Caco-2 (cell line): ENCODE data around the gene MPDU1. TPM values are rescaled to one million over a fixed set of nuclear protein-coding genes. Genes with fewer than 3 reads are reported as not detected.

Experiments used
- BruUV-seq: library from RNA; stranded (reverse); fragments of 400-500 nt; replicated peaks from 2 replicates; lab custom pipeline; 2021; lab: Mats Ljungman, UMichigan
- CTCF ChIA-PET: fragments of 300-600 bp; sonication (Branson Sonifier 250); formaldehyde crosslinking; loops from one replicate; lab custom pipeline; 2022; ENCODE audit warnings: antibody characterized with exemption; lab: Charles Lee
- POLR2A ChIA-PET: fragments of 300-600 bp; sonication (Branson Sonifier 250); formaldehyde crosslinking; loops from one replicate; lab custom pipeline; 2022; ENCODE audit warnings: antibody characterized with exemption; lab: Charles Lee
- DNase-seq, 2 experiments: peaks; one replicate each; pipeline versions ENCODE4 v3.0.0 to v3.0.0-alpha.2; 2020 to 2022
- H3K27me3 ChIP-seq: replicated peaks from 2 replicates; pipeline ENCODE4 v1.6.0; 2011; ENCODE audit warnings: low read length; ENCODE audit not compliant: control insufficient read depth, insufficient read depth
- H3K36me3 ChIP-seq: 2 replicates; pipeline ENCODE4 v1.5.1; 2011; ENCODE audit warnings: low read length; ENCODE audit not compliant: control insufficient read depth, insufficient read depth
- H3K4me1 ChIP-seq: fragments of 250-450 bp; sonication (Bioruptor Pico); 2 replicates; pipeline ENCODE4 v1.5.1; 2020; ENCODE audit warnings: mild to moderate bottlenecking
- H3K4me3 ChIP-seq: 2 replicates; pipeline ENCODE4 v1.5.1; 2011; ENCODE audit warnings: low read depth, mild to moderate bottlenecking, control low read depth, low read length
- H3K9me3 ChIP-seq: fragments of 250-450 bp; sonication (Bioruptor Pico); 2 replicates; pipeline ENCODE4 v1.5.1; 2020; ENCODE audit warnings: mild to moderate bottlenecking, moderate library complexity
- H3K27ac Mint-ChIP-seq: one replicate; pipeline ENCODE4 v1.8.0; 2022; ENCODE audit warnings: mixed read lengths; ENCODE audit not compliant: unreplicated experiment
- H3K27me3 Mint-ChIP-seq: one replicate; pipeline ENCODE4 v1.8.0; 2022; ENCODE audit warnings: mixed read lengths; ENCODE audit not compliant: insufficient read depth, unreplicated experiment
- H3K36me3 Mint-ChIP-seq: one replicate; pipeline ENCODE4 v1.8.0; 2022; ENCODE audit warnings: mild to moderate bottlenecking, mixed read lengths; ENCODE audit not compliant: insufficient read depth, unreplicated experiment
- H3K4me1 Mint-ChIP-seq: one replicate; pipeline ENCODE4 v1.8.0; 2022; ENCODE audit warnings: low read depth, mixed read lengths; ENCODE audit not compliant: unreplicated experiment
- H3K4me3 Mint-ChIP-seq: one replicate; pipeline ENCODE4 v1.8.0; 2022; ENCODE audit warnings: mild to moderate bottlenecking, moderate library complexity, mixed read lengths; ENCODE audit not compliant: unreplicated experiment
- H3K9me3 Mint-ChIP-seq: one replicate; pipeline ENCODE4 v1.8.0; 2022; ENCODE audit warnings: mixed read lengths; ENCODE audit not compliant: unreplicated experiment
- CTCF ChIP-seq, 2 experiments: fragments of 200-600 bp in 1 of 2; IDR thresholded peaks; 1 replicate in 1 of 2; 2 replicates in 1 of 2; pipeline versions ENCODE4 v1.5.1 to v1.8.0; 2011 to 2022; ENCODE audit warnings: antibody characterized with exemption in 1 of 2, control low read depth in 1 of 2, inconsistent platforms in 1 of 2, low read depth in 1 of 2, low read length in 1 of 2, mild to moderate bottlenecking in 1 of 2, moderate library complexity in 1 of 2; ENCODE audit not compliant: insufficient read depth in 1 of 2, severe bottlenecking in 1 of 2, unreplicated experiment in 1 of 2
- intact Hi-C: fragments of 100-400 bp; cut with micrococcal nuclease; formaldehyde crosslinking; loops from one replicate; pipeline ENCODE4 v1.10.0; 2022; ENCODE audit not compliant: unreplicated experiment
- total RNA-seq: library from RNA; stranded (reverse); gene quantifications from 2 replicates; pipeline ENCODE4 v1.2.3, GENCODE V29; 2022

MPDU1 gene
- total RNA-seq, 1 experiment from 2014 or later: 44.2 TPM

- intact Hi-C loops: no loop called here
- Mint-ChIP-seq H3K36me3 (peaks cover 43% of the 10 kb centered on the region), H3K4me1 (peaks cover 4% of the 10 kb centered on the region), H3K4me3 (no peak overlapping the region), H3K27ac (no peak overlapping the region), H3K9me3 (no peaks in the 10 kb centered on the region), H3K27me3 (no peaks in the 10 kb centered on the region)
- Histone ChIP-seq H3K36me3 (no peaks in the 10 kb centered on the region; the same call in 1 of the 2 replicates), H3K9me3 (no peaks in the 10 kb centered on the region), H3K4me1 (peaks cover 6% of the 10 kb centered on the region), H3K4me3 (no peak overlapping the region), H3K27me3 (no peaks in the 10 kb centered on the region)
- POLR2A ChIA-PET: no interaction called here
- no peak for TF ChIP-seq CTCF (IDR thresholded peaks at IDR 0.05; ENCODE audit: insufficient read depth in 1 of 2, low read depth in 1 of 2, low read length in 1 of 2, severe bottlenecking in 1 of 2, unreplicated experiment in 1 of 2)
- CTCF ChIA-PET: interaction anchor here (1.8 kb wide), 1 partner anchor 27 kb away, joined by 4 read pairs; the partner anchor contains the start of gene FXR2
- no TSS peak for BruUV-seq
- DNase-seq: no peak
Observed at GRCh38 chr17:7587420-7588151, 3.9 kb downstream of the MPDU1 start.

GRCh38 chr17:7588553-7589203 lies 5.0 kb downstream of the MPDU1 start:
- H3K27me3 Mint-ChIP-seq: no peaks in the 10 kb centered on the region
- POLR2A ChIA-PET: no interaction called here
- Histone ChIP-seq H3K36me3 (no peaks in the 10 kb centered on the region; the same call in 1 of the 2 replicates), H3K9me3 (no peaks in the 10 kb centered on the region), H3K27me3 (no peaks in the 10 kb centered on the region), H3K4me3 (no peak overlapping the region), H3K4me1 (no peaks in the 10 kb centered on the region)
- TF ChIP-seq CTCF (IDR thresholded peaks at IDR 0.05; ENCODE audit: insufficient read depth in 1 of 2, low read depth in 1 of 2, low read length in 1 of 2, severe bottlenecking in 1 of 2, unreplicated experiment in 1 of 2): no peak
- no peak overlapping the region for H3K27ac Mint-ChIP-seq
- CTCF ChIA-PET: no interaction called here
- no peak for DNase-seq
- BruUV-seq: no TSS peak
- peaks cover 4% of the 10 kb centered on the region for H3K4me1 Mint-ChIP-seq
- intact Hi-C loops: no loop called here
- no peak overlapping the region for H3K4me3 Mint-ChIP-seq
- peaks cover 45% of the 10 kb centered on the region for H3K36me3 Mint-ChIP-seq
- no peaks in the 10 kb centered on the region for H3K9me3 Mint-ChIP-seq

DNA sequence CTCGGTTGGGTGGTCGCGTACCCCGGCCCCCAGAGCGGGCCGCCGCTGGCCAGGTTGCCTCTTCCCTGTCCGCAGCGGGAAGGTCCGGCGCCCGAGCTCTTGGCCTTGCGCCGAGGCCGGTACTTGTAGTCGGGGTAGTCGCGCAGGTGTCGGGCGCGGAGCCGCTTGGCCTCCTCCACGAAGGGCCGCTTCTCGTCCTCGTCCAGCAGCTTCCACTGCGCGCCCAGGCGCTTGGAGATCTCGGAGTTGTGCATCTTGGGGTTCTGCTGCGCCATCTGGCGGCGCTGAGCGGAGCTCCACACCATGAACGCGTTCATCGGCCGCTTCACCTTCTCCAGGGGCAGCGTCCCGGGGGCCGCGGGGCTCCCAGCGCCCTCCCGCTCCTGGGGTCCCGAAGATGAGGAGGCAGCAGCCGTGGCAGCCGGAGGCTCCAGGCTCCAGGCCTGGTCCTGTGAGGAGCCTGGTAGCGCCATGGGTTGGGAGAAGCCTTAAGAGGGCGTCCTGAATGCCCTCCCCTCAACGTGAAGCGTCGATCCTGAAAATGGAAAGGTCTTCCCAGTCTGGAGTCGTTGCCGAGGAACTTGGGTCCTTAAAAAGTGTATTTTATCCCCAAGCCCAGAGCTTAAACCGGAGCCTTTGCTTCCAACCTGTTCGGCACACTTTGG lies 5.7 kb downstream of the MPDU1 start:
- H3K9me3 Mint-ChIP-seq: no peaks in the 10 kb centered on the region
- BruUV-seq: no TSS peak
- ChIA-PET CTCF (no interaction called here), POLR2A (no interaction called here)
- intact Hi-C loops: no loop called here
- H3K9me3 ChIP-seq: no peaks in the 10 kb centered on the region
- H3K27ac Mint-ChIP-seq: no peak overlapping the region
- no peaks in the 10 kb centered on the region for H3K27me3 Mint-ChIP-seq
- no peaks in the 10 kb centered on the region; the same call in 1 of the 2 replicates for H3K36me3 ChIP-seq
- H3K4me3 Mint-ChIP-seq: no peak overlapping the region
- H3K27me3 ChIP-seq: no peaks in the 10 kb centered on the region
- no peak overlapping the region for H3K4me3 ChIP-seq
- H3K4me1 Mint-ChIP-seq: peaks cover 4% of the 10 kb centered on the region
- peaks cover 48% of the 10 kb centered on the region for H3K36me3 Mint-ChIP-seq
- DNase-seq: no peak
- H3K4me1 ChIP-seq: no peaks in the 10 kb centered on the region
- TF ChIP-seq CTCF (IDR thresholded peaks at IDR 0.05; ENCODE audit: insufficient read depth in 1 of 2, low read depth in 1 of 2, low read length in 1 of 2, severe bottlenecking in 1 of 2, unreplicated experiment in 1 of 2): no peak
